Large intestine (tissue), 3 donors: ENCODE data around the gene SUSD6. TPM values are rescaled to one million over a fixed set of nuclear protein-coding genes. Genes with fewer than 3 reads are reported as not detected.
A peak's percentile ranks its signal among the peaks of the same experiment; 100 is the strongest.

Experiments
- DNase-seq, 2 donors: peaks; one replicate each; pipeline versions ENCODE4 v3.0.0 to v3.0.0-alpha.2; 2013
- H3K27ac ChIP-seq: one replicate; pipeline ENCODE4 v1.5.1; 2013; ENCODE audit warnings: low read length
- H3K27me3 ChIP-seq: 2 replicates; pipeline ENCODE4 v1.6.1; 2013; ENCODE audit warnings: low read length; ENCODE audit not compliant: control insufficient read depth, insufficient read depth
- H3K36me3 ChIP-seq: 2 replicates; pipeline ENCODE4 v1.6.1; 2013; ENCODE audit warnings: low read length; ENCODE audit not compliant: control insufficient read depth, insufficient read depth
- H3K4me1 ChIP-seq: one replicate; pipeline ENCODE4 v1.6.1; 2013; ENCODE audit warnings: low read length; ENCODE audit not compliant: control insufficient read depth, insufficient read depth
- H3K4me3 ChIP-seq: one replicate; pipeline ENCODE4 v1.5.1; 2013; ENCODE audit warnings: low read length
- H3K9me3 ChIP-seq: one replicate; pipeline ENCODE4 v1.6.1; 2013; ENCODE audit warnings: mild to moderate bottlenecking, low read depth, low read length, moderate library complexity; ENCODE audit not compliant: control insufficient read depth
- whole genome bisulfite sequencing: methylation state at CpG from one replicate; pipeline ENCODE4 v1.1.5; 2013; ENCODE audit warnings: low lambda C conversion rate; ENCODE audit not compliant: insufficient coverage; 5-methylcytosine and 5-hydroxymethylcytosine counted together
- polyA plus RNA-seq: library from polyadenylated mRNA; unstranded; fragments of 120-200 nt; gene quantifications from one replicate; pipeline ENCODE4 v1.2.1, GENCODE V29; 2013

Gene SUSD6
- polyA plus RNA-seq, 1 donor, result 40.4 TPM

GRCh38 chr14:69682621-69683263, 71.3 kb downstream of the SUSD6 start:
- H3K36me3 ChIP-seq, result no peaks in the 10 kb centered on the region
- no CpG with 5 or more reads among the region's 1 CpG for WGBS
- H3K4me3 ChIP-seq, result no peak overlapping the region
- peaks cover 17% of the 10 kb centered on the region for H3K4me1 ChIP-seq
- no peaks in the 10 kb centered on the region for H3K27me3 ChIP-seq
- H3K27ac ChIP-seq, result no peak overlapping the region
- no peaks in the 10 kb centered on the region for H3K9me3 ChIP-seq
- DNase-seq, result peak in 1 of 2 donors; percentile 30

GRCh38 chr14:69683971-69684370, 72.6 kb downstream of the SUSD6 start:
- no peak for DNase-seq
- Histone ChIP-seq H3K36me3 (no peaks in the 10 kb centered on the region), H3K4me3 (no peak overlapping the region), H3K4me1 (peaks cover 17% of the 10 kb centered on the region), H3K27me3 (no peaks in the 10 kb centered on the region), H3K9me3 (no peaks in the 10 kb centered on the region), H3K27ac (no peak overlapping the region)
- WGBS, result no CpG with 5 or more reads among the region's 3 CpGs

- DNase-seq, result no peak
- Histone ChIP-seq H3K4me1 (peaks cover 17% of the 10 kb centered on the region), H3K4me3 (no peak overlapping the region), H3K27ac (no peak overlapping the region), H3K9me3 (no peaks in the 10 kb centered on the region), H3K36me3 (no peaks in the 10 kb centered on the region), H3K27me3 (no peaks in the 10 kb centered on the region)
- WGBS, result no CpG with 5 or more reads among the region's 6 CpGs
Observed at GRCh38 chr14:69684461-69685217, 73.2 kb downstream of the SUSD6 start.

GRCh38 chr14:69685218-69685616, 73.8 kb downstream of the SUSD6 start:
- DNase-seq, result peak in 1 of 2 donors; percentile 12
- Histone ChIP-seq H3K9me3 (no peaks in the 10 kb centered on the region), H3K27me3 (no peaks in the 10 kb centered on the region), H3K36me3 (no peaks in the 10 kb centered on the region), H3K27ac (no peak overlapping the region), H3K4me3 (no peak overlapping the region), H3K4me1 (peaks cover 17% of the 10 kb centered on the region)
- WGBS, result no CpG with 5 or more reads among the region's 3 CpGs

GRCh38 chr14:69685716-69686115, 74.3 kb downstream of the SUSD6 start:
- Histone ChIP-seq H3K4me1 (peaks cover 17% of the 10 kb centered on the region), H3K27ac (no peak overlapping the region)
- WGBS, result no CpG with 5 or more reads among the region's 6 CpGs

GRCh38 chr14:69687606-69688298, 76.4 kb downstream of the SUSD6 start:
- Histone ChIP-seq H3K9me3 (no peaks in the 10 kb centered on the region), H3K27me3 (no peaks in the 10 kb centered on the region), H3K4me3 (no peak overlapping the region), H3K4me1 (peaks cover 24% of the 10 kb centered on the region), H3K27ac (no peak overlapping the region), H3K36me3 (no peaks in the 10 kb centered on the region)
- DNase-seq, result no peak
- no CpG with 5 or more reads among the region's 4 CpGs for WGBS

More at GRCh38 chr14:69685716-69686115, 74.3 kb downstream of the SUSD6 start:
- peak; percentile 37 to 68 for DNase-seq
- Histone ChIP-seq H3K9me3 (no peaks in the 10 kb centered on the region), H3K4me3 (no peak overlapping the region), H3K27me3 (no peaks in the 10 kb centered on the region), H3K36me3 (no peaks in the 10 kb centered on the region)

GRCh38 chr14:69688299-69688649, 76.9 kb downstream of the SUSD6 start:
- no peak for DNase-seq
- peaks cover 25% of the 10 kb centered on the region for H3K4me1 ChIP-seq
- no peaks in the 10 kb centered on the region for H3K36me3 ChIP-seq
- H3K27me3 ChIP-seq, result no peaks in the 10 kb centered on the region
- no CpG with 5 or more reads among the region's 1 CpG for WGBS
- H3K4me3 ChIP-seq, result no peak overlapping the region
- H3K27ac ChIP-seq, result no peak overlapping the region
- no peaks in the 10 kb centered on the region for H3K9me3 ChIP-seq

GRCh38 chr14:69690042-69690441, 78.6 kb downstream of the SUSD6 start:
- peaks cover 41% of the 10 kb centered on the region for H3K4me1 ChIP-seq
- H3K27ac ChIP-seq, result no peak overlapping the region
- no peaks in the 10 kb centered on the region for H3K36me3 ChIP-seq
- no peak overlapping the region for H3K4me3 ChIP-seq
- H3K27me3 ChIP-seq, result no peaks in the 10 kb centered on the region
- no peaks in the 10 kb centered on the region for H3K9me3 ChIP-seq
- WGBS, result no CpG with 5 or more reads among the region's 2 CpGs
- peak in 1 of 2 donors; percentile 6 for DNase-seq

- peaks cover 55% of the 10 kb centered on the region for H3K4me1 ChIP-seq
- peak; percentile 66 to 85 for DNase-seq
- H3K36me3 ChIP-seq, result no peaks in the 10 kb centered on the region
- no peaks in the 10 kb centered on the region for H3K9me3 ChIP-seq
- no peak overlapping the region for H3K4me3 ChIP-seq
- H3K27me3 ChIP-seq, result no peaks in the 10 kb centered on the region
- 33% methylated on average over 1 of the region's 1 CpG for WGBS
- peak overlapping the region; percentile 97 for H3K27ac ChIP-seq
Observed at GRCh38 chr14:69692594-69692993, 81.2 kb downstream of the SUSD6 start.

GRCh38 chr14:69693145-69693544, 81.7 kb downstream of the SUSD6 start:
- H3K4me1 ChIP-seq, result peaks cover 56% of the 10 kb centered on the region
- no peaks in the 10 kb centered on the region for H3K27me3 ChIP-seq
- no peaks in the 10 kb centered on the region for H3K9me3 ChIP-seq
- WGBS, result 10% methylated on average over 2 of the region's 3 CpGs
- H3K27ac ChIP-seq, result peak overlapping the region; percentile 97
- no peak overlapping the region for H3K4me3 ChIP-seq
- no peaks in the 10 kb centered on the region for H3K36me3 ChIP-seq
- DNase-seq, result no peak
